Activated CD4-positive, CD25-positive, alpha-beta regulatory T cell (primary cell): ENCODE measurements around the gene DDIAS.

Experiments used
- DNase-seq, 4 experiments: peaks; one replicate each; lab custom pipeline; 2025; lab: John Stamatoyannopoulos, UW

DDIAS gene

DNA sequence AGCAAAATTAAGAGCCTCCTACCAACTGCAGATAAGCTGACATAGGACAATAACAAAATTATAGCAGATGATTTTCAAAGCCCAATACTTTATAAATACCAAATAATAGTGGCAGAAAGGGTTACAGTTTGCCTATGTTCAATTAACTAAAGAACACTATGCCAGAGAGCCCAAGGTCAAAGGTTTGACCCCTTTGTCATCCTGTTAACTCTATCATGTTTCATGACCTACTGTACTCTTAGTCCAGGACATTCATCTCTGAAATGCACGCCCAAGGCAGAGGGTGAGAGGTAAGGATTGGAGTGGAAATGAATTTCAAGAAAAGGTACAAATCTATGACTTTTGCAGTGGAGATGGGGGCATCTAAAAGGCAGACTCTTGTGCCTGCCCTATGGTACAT is 70.6 kb downstream of the DDIAS start:
- no peak for DNase-seq

DNA sequence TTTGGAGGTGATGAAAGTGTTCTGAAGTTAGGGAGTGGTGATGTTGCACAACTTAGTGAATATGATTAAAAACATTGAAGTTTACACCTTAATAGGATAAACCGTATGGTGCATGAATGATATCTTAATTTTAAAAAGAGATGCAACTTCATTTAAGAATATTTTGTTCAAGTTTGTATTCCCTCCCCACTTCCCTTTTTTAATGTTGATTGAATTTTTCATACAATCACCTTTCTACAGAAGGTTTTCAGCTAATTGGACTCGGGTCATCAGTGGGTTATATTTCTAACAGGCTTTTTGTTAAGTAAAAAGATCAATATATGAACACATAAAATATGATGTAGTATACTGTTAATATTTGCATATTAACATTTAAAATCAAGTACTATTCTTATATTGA is 72.6 kb downstream of the DDIAS start:
- DNase-seq: no peak

DNA sequence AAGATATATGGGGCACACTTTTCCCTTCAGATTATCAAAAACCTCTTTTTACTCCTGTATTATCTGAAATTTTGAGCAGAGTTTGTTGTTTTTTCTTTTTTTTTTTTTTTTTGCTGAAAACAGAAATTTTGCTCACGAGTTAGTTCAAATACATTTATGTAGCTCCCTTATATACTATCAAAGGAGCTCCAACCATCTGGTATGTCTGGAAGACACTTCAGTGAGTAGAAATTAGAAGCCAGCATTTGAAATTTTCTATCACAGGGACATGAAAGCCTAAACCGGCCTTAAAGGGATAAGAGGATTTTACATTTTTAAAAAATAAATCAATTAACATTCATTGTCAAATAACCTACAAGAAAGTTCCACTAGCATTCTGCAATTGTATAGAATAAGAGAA is 73.3 kb downstream of the DDIAS start:
- DNase-seq: no peak

DNA sequence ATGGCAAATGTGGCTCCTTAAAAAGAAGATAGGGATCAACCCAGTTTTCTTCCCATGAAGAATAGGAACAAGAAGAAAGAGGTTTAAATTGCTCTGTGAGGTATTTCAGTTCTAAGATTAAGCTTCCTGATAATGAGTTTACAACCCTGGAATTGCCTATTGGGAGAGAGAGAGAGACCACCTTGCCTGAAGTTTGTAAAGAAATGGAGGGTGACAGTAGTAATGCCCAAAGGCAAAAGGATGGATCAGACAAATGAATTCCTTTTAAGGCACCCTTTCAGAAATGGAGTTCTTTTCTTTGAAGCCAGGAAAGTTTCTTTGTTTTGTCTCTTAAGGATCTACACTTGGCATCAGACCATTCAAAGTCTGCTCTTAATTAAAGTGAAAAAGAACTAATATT is 74.3 kb downstream of the DDIAS start:
- DNase-seq: no peak

DNA sequence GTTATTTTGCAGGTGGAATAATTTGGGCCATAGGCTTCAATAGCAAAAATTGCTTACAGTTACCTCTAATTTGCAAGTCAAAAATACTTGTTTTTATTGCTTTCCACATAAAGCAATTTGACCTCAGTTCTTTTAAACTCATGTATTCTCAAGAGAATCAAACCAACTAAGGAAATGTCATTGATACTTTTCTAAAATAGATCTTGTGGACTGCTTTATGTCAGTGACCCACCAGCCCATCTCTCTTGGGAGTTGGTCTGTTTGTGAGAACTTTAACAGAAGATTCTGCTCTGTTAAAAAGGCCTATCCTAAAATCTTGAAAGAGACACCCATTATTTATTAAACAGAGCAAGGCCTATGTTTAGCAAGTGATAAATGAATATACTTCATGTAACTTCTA is 75.2 kb downstream of the DDIAS start:
- no peak for DNase-seq

DNA sequence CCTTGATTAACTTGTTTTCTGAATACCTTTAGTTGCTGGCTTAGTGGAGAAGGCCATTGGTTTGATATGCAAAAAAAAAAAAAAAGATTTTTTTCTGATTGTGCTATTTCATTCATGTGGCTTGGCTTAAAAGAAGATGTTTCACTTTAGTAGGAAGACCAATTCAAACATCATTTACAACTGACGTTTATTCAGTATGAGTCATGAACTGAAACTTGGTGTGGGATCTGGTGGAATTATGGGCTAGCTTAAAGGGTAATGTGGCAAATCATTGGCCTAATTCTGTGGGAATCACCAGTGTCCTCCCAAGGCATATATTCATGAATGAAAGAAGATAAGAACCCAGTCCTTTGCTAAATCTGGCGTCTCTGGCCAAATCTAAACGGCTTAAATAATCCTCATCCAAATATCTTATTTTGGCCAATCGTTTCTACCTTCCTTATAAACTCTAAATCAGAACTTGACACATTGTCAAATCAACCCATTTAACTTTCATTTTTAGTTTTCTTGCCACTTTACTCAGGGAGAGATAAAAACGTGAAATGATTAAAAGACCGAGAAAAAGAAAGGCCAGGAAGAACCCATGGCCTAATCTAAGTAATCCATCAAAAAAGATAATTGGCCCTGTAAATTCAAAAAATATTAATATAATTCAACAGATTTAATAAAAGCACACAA is 77.0 kb downstream of the DDIAS start:
- no peak for DNase-seq

DNA sequence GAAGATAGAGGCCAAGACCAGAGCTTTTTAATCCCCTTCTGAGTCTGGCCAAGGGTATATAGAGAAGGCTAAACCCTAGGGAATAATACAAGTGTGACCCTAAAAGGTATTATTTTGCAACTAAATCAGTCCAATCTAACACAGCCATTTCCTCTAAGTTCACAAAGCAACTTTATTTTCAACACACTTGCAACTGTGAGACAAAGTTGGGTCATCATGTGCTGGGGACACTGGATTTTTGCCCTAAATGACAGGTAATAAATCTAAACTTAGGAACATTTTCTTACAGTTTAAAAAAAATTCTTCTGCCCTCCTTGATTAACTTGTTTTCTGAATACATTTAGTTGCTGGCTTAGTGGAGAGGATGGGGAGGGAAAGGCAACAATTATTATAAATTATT is 78.3 kb downstream of the DDIAS start:
- no peak for DNase-seq

DNA sequence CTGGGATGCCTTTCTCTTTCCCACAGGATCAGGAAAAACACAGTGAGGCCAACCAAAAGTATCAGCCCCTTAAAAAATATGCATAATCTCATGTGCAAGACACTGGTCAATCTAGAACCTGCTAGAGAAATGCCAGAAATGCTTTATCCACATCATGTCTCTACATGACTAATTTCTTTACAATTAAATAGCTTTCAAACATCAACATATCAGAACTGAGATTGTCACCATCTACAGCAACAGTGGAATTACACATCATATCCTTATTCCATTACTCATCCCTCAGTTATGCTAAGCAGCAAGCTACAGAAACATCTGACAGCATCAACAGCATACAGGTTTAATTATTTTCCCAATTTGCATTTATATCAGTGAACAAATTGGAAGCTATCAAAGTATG is 78.8 kb downstream of the DDIAS start:
- DNase-seq: no peak

DNA sequence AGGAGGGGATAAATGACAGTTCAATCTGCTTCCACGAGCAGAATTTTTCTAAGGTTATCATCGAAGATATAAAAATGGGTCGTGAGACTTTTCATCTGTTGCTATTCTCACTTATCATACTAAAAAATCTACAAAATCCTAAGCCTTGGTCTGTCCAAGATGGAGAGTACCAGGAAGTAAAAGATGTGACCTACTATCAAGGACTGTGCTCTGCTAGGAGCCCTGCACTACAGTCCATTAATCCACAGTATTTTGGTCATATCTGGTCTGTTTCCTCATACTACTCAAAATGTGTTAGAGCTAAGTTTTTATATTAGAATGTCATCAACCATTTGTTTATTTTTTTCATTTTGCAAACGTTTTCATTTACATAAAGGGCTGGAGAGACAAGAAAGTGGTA is 79.4 kb downstream of the DDIAS start:
- DNase-seq: no peak

DNA sequence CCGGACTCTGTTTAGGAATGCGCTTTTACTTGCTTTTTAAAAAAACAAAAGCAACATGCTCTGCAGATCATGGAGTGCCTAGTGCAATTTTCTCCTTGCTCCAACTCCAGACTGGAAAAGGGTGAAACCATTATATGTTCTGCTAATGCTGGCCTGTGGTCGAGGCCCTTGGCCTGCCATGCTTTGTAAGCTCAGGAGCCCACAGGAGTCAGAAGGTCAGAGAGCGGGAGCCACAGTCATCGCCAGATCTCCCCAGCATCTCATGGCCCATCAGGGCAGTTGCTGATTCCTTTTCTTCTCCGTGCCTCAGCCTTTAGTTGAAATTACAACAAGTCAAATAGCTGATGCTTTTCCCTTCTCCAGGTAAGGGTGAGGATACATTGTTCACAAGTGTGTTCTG is 80.3 kb downstream of the DDIAS start:
- no peak for DNase-seq
